ENCODE measurements around the gene PRDM16. TPM values are rescaled to one million over a fixed set of nuclear protein-coding genes. Genes with fewer than 3 reads are reported as not detected.

PRDM16 gene
- polyA plus RNA-seq, 1 donor from 2014 or later, result 0.21 TPM

DNA sequence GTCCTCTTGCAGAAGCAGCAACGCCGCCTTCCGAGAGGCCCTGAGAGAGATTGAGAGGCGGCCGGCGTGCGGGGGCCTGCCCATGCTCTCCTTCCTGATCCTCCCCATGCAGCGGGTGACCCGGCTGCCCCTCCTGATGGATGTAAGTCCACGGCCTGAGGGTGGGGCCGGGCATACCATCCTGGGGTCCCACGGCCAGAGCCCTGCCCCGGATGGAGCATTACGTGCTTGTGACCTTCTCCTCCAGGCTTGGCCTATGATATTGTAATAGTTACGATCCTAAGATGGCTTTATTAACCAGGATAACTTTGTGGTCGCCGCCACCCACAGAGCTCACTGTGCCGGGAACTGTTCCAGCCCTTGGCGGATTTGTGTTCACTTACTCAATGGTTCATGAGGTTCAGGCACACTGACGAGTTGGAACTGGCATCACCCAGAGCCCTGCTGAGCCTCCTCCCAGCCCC is 404.4 kb downstream of the PRDM16 start:
- Histone ChIP-seq H3K9me2 (ENCODE audit: insufficient read depth, low read length) (no peaks in the 10 kb centered on the region), H3F3A (ENCODE audit: insufficient read depth, low read length, poor library complexity, severe bottlenecking) (no peaks in the 10 kb centered on the region), H4K20me1 (ENCODE audit: insufficient read depth) (no peaks in the 10 kb centered on the region), H3K9ac (ENCODE audit: low read length) (no peak overlapping the region), H3K4me2 (ENCODE audit: low read length) (no peak overlapping the region), H3K36me3 (ENCODE audit: insufficient read depth, low read length) (no peaks in the 10 kb centered on the region), H3K79me2 (replicated peaks; ENCODE audit: insufficient read depth, low read length) (no peaks in the 10 kb centered on the region), H3K27me3 (ENCODE audit: insufficient read depth, low read depth, low read length) (no peaks in the 10 kb centered on the region), H2AFZ (ENCODE audit: low read depth, low read length) (no peak overlapping the region), H3K27ac (ENCODE audit: low read length) (no peak overlapping the region), H3K4me3 (ENCODE audit: low read length) (no peak overlapping the region), H3K9me3 (ENCODE audit: low read length) (no peaks in the 10 kb centered on the region)
- TF ChIP-seq, protein P1, sequence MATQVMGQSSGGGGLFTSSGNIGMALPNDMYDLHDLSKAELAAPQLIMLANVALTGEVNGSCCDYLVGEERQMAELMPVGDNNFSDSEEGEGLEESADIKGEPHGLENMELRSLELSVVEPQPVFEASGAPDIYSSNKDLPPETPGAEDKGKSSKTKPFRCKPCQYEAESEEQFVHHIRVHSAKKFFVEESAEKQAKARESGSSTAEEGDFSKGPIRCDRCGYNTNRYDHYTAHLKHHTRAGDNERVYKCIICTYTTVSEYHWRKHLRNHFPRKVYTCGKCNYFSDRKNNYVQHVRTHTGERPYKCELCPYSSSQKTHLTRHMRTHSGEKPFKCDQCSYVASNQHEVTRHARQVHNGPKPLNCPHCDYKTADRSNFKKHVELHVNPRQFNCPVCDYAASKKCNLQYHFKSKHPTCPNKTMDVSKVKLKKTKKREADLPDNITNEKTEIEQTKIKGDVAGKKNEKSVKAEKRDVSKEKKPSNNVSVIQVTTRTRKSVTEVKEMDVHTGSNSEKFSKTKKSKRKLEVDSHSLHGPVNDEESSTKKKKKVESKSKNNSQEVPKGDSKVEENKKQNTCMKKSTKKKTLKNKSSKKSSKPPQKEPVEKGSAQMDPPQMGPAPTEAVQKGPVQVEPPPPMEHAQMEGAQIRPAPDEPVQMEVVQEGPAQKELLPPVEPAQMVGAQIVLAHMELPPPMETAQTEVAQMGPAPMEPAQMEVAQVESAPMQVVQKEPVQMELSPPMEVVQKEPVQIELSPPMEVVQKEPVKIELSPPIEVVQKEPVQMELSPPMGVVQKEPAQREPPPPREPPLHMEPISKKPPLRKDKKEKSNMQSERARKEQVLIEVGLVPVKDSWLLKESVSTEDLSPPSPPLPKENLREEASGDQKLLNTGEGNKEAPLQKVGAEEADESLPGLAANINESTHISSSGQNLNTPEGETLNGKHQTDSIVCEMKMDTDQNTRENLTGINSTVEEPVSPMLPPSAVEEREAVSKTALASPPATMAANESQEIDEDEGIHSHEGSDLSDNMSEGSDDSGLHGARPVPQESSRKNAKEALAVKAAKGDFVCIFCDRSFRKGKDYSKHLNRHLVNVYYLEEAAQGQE (IDR thresholded peaks at IDR 0.05; ENCODE audit: borderline replicate concordance), result no peak
- no peak for TF ChIP-seq RAD21 (conservative IDR thresholded peaks at IDR 0.05)
- TF ChIP-seq, protein P2, sequence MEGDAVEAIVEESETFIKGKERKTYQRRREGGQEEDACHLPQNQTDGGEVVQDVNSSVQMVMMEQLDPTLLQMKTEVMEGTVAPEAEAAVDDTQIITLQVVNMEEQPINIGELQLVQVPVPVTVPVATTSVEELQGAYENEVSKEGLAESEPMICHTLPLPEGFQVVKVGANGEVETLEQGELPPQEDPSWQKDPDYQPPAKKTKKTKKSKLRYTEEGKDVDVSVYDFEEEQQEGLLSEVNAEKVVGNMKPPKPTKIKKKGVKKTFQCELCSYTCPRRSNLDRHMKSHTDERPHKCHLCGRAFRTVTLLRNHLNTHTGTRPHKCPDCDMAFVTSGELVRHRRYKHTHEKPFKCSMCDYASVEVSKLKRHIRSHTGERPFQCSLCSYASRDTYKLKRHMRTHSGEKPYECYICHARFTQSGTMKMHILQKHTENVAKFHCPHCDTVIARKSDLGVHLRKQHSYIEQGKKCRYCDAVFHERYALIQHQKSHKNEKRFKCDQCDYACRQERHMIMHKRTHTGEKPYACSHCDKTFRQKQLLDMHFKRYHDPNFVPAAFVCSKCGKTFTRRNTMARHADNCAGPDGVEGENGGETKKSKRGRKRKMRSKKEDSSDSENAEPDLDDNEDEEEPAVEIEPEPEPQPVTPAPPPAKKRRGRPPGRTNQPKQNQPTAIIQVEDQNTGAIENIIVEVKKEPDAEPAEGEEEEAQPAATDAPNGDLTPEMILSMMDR (IDR thresholded peaks at IDR 0.05; ENCODE audit: poor library complexity, severe bottlenecking), result no peak
- TF ChIP-seq POLR2AphosphoS5 (IDR thresholded peaks at IDR 0.05), result no peak
- TF ChIP-seq TAF1 (IDR thresholded peaks at IDR 0.05; ENCODE audit: low read depth), result no peak
- TF ChIP-seq SMC3 (conservative IDR thresholded peaks at IDR 0.05; ENCODE audit: poor library complexity), result no peak

DNA sequence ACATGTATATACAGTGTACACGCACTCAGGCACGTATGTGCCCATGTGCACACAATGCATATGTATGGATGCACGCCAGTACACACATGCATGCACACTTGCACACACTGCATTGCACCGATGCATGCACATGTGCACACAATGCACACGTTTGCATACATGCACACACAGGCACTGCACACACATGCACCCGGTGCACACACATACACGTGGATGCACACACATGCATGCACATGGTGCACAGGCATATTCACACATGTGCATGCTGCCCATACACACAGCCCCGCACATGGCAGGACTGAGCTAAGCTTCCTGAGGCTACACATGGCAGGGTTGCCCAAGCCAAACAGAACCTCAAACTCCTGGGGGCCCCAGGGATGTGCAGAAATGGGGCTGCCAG is 405.0 kb downstream of the PRDM16 start:
- H3K79me2 ChIP-seq (replicated peaks; ENCODE audit: insufficient read depth, low read length), result no peaks in the 10 kb centered on the region
- no peak overlapping the region for H3K4me2 ChIP-seq (ENCODE audit: low read length)
- no peaks in the 10 kb centered on the region for H3F3A ChIP-seq (ENCODE audit: insufficient read depth, low read length, poor library complexity, severe bottlenecking)
- no peak overlapping the region for H2AFZ ChIP-seq (ENCODE audit: low read depth, low read length)
- no peak overlapping the region for H3K27ac ChIP-seq (ENCODE audit: low read length)
- H3K4me3 ChIP-seq (ENCODE audit: low read length), result no peak overlapping the region
- no peaks in the 10 kb centered on the region for H3K27me3 ChIP-seq (ENCODE audit: insufficient read depth, low read depth, low read length)
- H3K36me3 ChIP-seq (ENCODE audit: insufficient read depth, low read length), result no peaks in the 10 kb centered on the region
- H3K9me3 ChIP-seq (ENCODE audit: low read length), result no peaks in the 10 kb centered on the region
- H4K20me1 ChIP-seq (ENCODE audit: insufficient read depth), result no peaks in the 10 kb centered on the region
- H3K9me2 ChIP-seq (ENCODE audit: insufficient read depth, low read length), result no peaks in the 10 kb centered on the region
- TF ChIP-seq RAD21 (conservative IDR thresholded peaks at IDR 0.05), result no peak
- TF ChIP-seq MXI1 (conservative IDR thresholded peaks at IDR 0.05; ENCODE audit: poor library complexity, severe bottlenecking), result no peak
- no peak for TF ChIP-seq TAF1 (IDR thresholded peaks at IDR 0.05; ENCODE audit: low read depth)
- no peak for TF ChIP-seq EZH2 (IDR thresholded peaks at IDR 0.05; ENCODE audit: borderline replicate concordance, insufficient read depth, low read length, poor library complexity, severe bottlenecking)
- TF ChIP-seq POLR2AphosphoS5 (IDR thresholded peaks at IDR 0.05), result no peak
- TF ChIP-seq SMC3 (conservative IDR thresholded peaks at IDR 0.05; ENCODE audit: poor library complexity), result no peak
- TF ChIP-seq, protein P1 (IDR thresholded peaks at IDR 0.05; ENCODE audit: borderline replicate concordance), result no peak
- no peak for TF ChIP-seq EP300 (conservative IDR thresholded peaks at IDR 0.05; ENCODE audit: poor library complexity, severe bottlenecking)
- TF ChIP-seq, protein P2 (IDR thresholded peaks at IDR 0.05; ENCODE audit: poor library complexity, severe bottlenecking), result no peak
- no peak overlapping the region for H3K9ac ChIP-seq (ENCODE audit: low read length)

Data from neural cell (in vitro differentiated cells).